GM12891 (cell line): Measurements from ENCODE around the gene GNL2.

Source experiments
- DNase-seq: peaks from one replicate; pipeline ENCODE4 v3.0.0; 2011; ENCODE audit warnings: low spot score; ENCODE audit not compliant: insufficient read length
- FAIRE-seq: peaks from 2 replicates; lab custom pipeline; 2011; peaks lifted over from hg19 to GRCh38; lab: Jason Lieb, UNC
- PAX5 ChIP-seq: IDR thresholded peaks from 2 replicates; pipeline ENCODE4 v1.6.1; 2011; ENCODE audit warnings: low read length, moderate library complexity, mild to moderate bottlenecking; ENCODE audit not compliant: insufficient read depth, severe bottlenecking
- POLR2A ChIP-seq: IDR thresholded peaks from 2 replicates; pipeline ENCODE4 v1.6.1; 2011; ENCODE audit warnings: low read depth, low read length, control low read depth
- POLR2AphosphoS5 ChIP-seq: IDR thresholded peaks from 2 replicates; pipeline ENCODE4 v1.6.1; 2011; ENCODE audit warnings: low read depth, low read length, control low read depth
- POU2F2 ChIP-seq: IDR thresholded peaks from 2 replicates; pipeline ENCODE4 v1.6.1; 2011; ENCODE audit warnings: low read depth, mild to moderate bottlenecking, control low read depth, low read length, moderate library complexity
- SPI1 ChIP-seq: IDR thresholded peaks from 2 replicates; pipeline ENCODE4 v1.6.1; 2011; ENCODE audit warnings: low read depth, low read length, control low read depth
- TAF1 ChIP-seq: IDR thresholded peaks from 2 replicates; pipeline ENCODE4 v1.6.1; 2011; ENCODE audit warnings: low read depth, low read length, control low read depth

The GNL2 gene

GRCh38 chr1:37517569-37517968 is 78.2 kb downstream of the GNL2 start:
- FAIRE-seq (no peak), DNase-seq (no peak)
- TF ChIP-seq POLR2AphosphoS5 = no peak
- no peak for TF ChIP-seq SPI1
- no peak for TF ChIP-seq PAX5
- TF ChIP-seq POU2F2 = no peak
- no peak for TF ChIP-seq TAF1
- TF ChIP-seq POLR2A = no peak
